ENCODE data around the gene TIMP2. TPM values are rescaled to one million over a fixed set of nuclear protein-coding genes. Genes with fewer than 3 reads are reported as not detected.

Gene TIMP2
- total and polyA plus RNA-seq, 2 of the 8 experiments (the other 6 are each of a cell fraction or from before 2014, with no cell fraction given), result 18.2 to 43.3 TPM

DNA sequence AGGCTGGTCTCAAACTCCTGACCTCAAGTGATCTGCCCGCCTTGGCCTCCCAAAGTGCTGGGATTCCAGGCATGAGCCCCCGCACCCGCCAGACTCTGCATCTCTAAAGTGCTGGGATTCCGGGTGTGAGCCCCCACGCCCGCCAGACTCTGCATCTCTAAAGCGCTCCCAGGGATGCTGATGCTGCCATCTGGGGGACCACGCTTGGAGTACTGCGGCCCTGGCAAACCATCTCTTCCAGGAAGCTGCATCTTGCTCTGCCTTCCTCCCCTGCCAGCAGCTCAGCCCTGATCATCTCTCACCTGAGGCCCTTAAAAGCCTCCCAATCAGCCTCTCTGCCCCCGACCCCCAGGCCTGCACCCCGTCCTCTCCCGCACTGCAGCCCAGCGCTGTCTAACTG, 26.2 kb downstream of the TIMP2 start:
- Histone ChIP-seq H2BK5ac (ENCODE audit: low read depth, low read length) (no peak overlapping the region), H2BK15ac (ENCODE audit: low read length) (no peak overlapping the region), H3K9me3 (ENCODE audit: insufficient read depth in 2 of 2, low read depth in 1 of 2, low read length in 1 of 2) (no peaks in the 10 kb centered on the region), H4K5ac (ENCODE audit: insufficient read length, low read depth, low read length) (peak overlapping the region; percentile 59), H3K36me3 (ENCODE audit: control insufficient read depth in 2 of 4, insufficient read depth in 4 of 4, low read length in 3 of 4) (peaks cover 0 to 3% (median 0%) of the 10 kb centered on the region in 4 experiments; a peak in 1 of 8 replicates), H3K4me3 (ENCODE audit: extremely low read depth in 1 of 4, insufficient read depth in 2 of 4, low read depth in 3 of 4, low read length in 4 of 4) (0 out of 8 replicates have a peak overlapping the region, but pooled peaks of 1 of the 4 experiments have one; percentile 8), H4K8ac (ENCODE audit: extremely low read depth, insufficient read depth, low read length) (no peak overlapping the region), H3K23ac (ENCODE audit: insufficient read length) (no peak overlapping the region), H3K27ac (ENCODE audit: low read depth, low read length) (no peak overlapping the region), H3K56ac (replicated peaks; ENCODE audit: insufficient read length, low read depth, low read length) (no peak overlapping the region), H3K9ac (replicated peaks in 1 of 4; ENCODE audit: extremely low read depth in 1 of 4, low read depth in 3 of 4, low read length in 3 of 4) (peak overlapping the region in 2 of 4 experiments; percentile 36 to 42; a peak in 2 of 7 replicates), H3K18ac (ENCODE audit: extremely low read depth, low read length) (0 out of 2 replicates have a peak overlapping the region, but pooled peaks have one; percentile 32), H2BK12ac (ENCODE audit: low read depth, low read length) (0 out of 2 replicates have a peak overlapping the region, but pooled peaks have one; percentile 50), H3K4me2 (ENCODE audit: insufficient read depth in 1 of 2, low read depth in 2 of 2, low read length in 2 of 2) (peak overlapping the region; percentile 9 to 50; a peak in 2 of 4 replicates), H2BK120ac (replicated peaks; ENCODE audit: low read depth, low read length) (no peak overlapping the region), H4K91ac (replicated peaks; ENCODE audit: insufficient read length, low read length) (peak overlapping the region; percentile 25), H3K27me3 (replicated peaks in 1 of 4; ENCODE audit: control insufficient read depth in 3 of 4, extremely low read depth in 1 of 4, insufficient read depth in 3 of 4, low read length in 3 of 4) (no peaks in the 10 kb centered on the region), H3K4me1 (replicated peaks in 1 of 4; ENCODE audit: control insufficient read depth in 3 of 4, insufficient read depth in 4 of 4, low read length in 3 of 4) (peaks cover 4 to 33% (median 18%) of the 10 kb centered on the region in 4 experiments), H3K23me2 (ENCODE audit: low read depth, low read length) (no peaks in the 10 kb centered on the region), H3K79me1 (ENCODE audit: low read depth, low read length) (peaks cover 9% of the 10 kb centered on the region), H4K20me1 (replicated peaks in 1 of 2; ENCODE audit: control insufficient read depth in 1 of 2, insufficient read depth in 2 of 2, low read length in 2 of 2) (peaks cover 10 to 16% of the 10 kb centered on the region in 2 experiments), H3K14ac (ENCODE audit: insufficient read length) (no peak overlapping the region), H3K79me2 (ENCODE audit: control insufficient read depth in 1 of 2, insufficient read depth in 2 of 2, low read length in 2 of 2) (peaks cover 0 to 34% of the 10 kb centered on the region in 2 experiments; a peak in 2 of 4 replicates), H2AFZ (ENCODE audit: low read length) (no peak overlapping the region), H2BK20ac (ENCODE audit: low read length) (no peak overlapping the region), H3K4ac (replicated peaks; ENCODE audit: insufficient read length, low read depth, low read length) (no peak overlapping the region), H2AK5ac (ENCODE audit: low read depth, low read length) (no peak overlapping the region)
- 52% methylated on average over 13 of the region's 13 CpGs; no CpG with 5 or more reads in 1 of the 2 experiments for WGBS, 2 experiments (ENCODE audit: extremely low coverage in 1 of 2, insufficient coverage in 1 of 2, insufficient read length in 1 of 2, insufficient replicate concordance in 2 of 2, low coverage in 1 of 2, low lambda C conversion rate in 2 of 2, missing lambda C conversion rate in 1 of 2)
- no peak for DNase-seq (ENCODE audit: low read depth in 1 of 2, low spot score in 2 of 2)
- ChIA-PET POLR2A (ENCODE audit: partially characterized antibody) (interaction anchor here (0.8 to 2.9 kb wide), 4 partner anchors 17 to 25 kb away, joined by 3 to 12 read pairs (median 4); partner anchors contain the start of gene TIMP2), CTCF (ENCODE audit: partially characterized antibody) (interaction anchor here (0.8 to 3.3 kb wide), 8 partner anchors 8 to 147 kb away, joined by 3 to 11 read pairs (median 4); no protein-coding TSS in a partner anchor)
- FAIRE-seq, result no peak
- TF ChIP-seq, protein P1, sequence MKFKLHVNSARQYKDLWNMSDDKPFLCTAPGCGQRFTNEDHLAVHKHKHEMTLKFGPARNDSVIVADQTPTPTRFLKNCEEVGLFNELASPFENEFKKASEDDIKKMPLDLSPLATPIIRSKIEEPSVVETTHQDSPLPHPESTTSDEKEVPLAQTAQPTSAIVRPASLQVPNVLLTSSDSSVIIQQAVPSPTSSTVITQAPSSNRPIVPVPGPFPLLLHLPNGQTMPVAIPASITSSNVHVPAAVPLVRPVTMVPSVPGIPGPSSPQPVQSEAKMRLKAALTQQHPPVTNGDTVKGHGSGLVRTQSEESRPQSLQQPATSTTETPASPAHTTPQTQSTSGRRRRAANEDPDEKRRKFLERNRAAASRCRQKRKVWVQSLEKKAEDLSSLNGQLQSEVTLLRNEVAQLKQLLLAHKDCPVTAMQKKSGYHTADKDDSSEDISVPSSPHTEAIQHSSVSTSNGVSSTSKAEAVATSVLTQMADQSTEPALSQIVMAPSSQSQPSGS (IDR thresholded peaks at IDR 0.05; ENCODE audit: low read length), result no peak
- TF ChIP-seq, protein P2, sequence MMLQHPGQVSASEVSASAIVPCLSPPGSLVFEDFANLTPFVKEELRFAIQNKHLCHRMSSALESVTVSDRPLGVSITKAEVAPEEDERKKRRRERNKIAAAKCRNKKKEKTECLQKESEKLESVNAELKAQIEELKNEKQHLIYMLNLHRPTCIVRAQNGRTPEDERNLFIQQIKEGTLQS (IDR thresholded peaks at IDR 0.05; ENCODE audit: insufficient read depth, low read depth, low read length), result no peak
- TF ChIP-seq CREB1 (IDR thresholded peaks at IDR 0.05) (no peak), RAD21 (IDR thresholded peaks at IDR 0.05 in 1 of 2, conservative IDR thresholded peaks at IDR 0.05 in 1 of 2; ENCODE audit: low read depth in 2 of 2, low read length in 2 of 2) (peak in 1 of 2 experiments; percentile 28; a peak in 1 of 4 replicates), TAF1 (IDR thresholded peaks at IDR 0.05; ENCODE audit: low read depth, low read length) (no peak), JUND (IDR thresholded peaks at IDR 0.05; ENCODE audit: low read length) (no peak), TAF7 (optimal IDR thresholded peaks at IDR 0.05; ENCODE audit: borderline replicate concordance, low read depth, low read length) (no peak), RBBP5 (IDR thresholded peaks at IDR 0.05; ENCODE audit: borderline replicate concordance, low read depth, low read length) (no peak), CBX5 (IDR thresholded peaks at IDR 0.05; ENCODE audit: low read depth, low read length) (no peak)

Data from H1 (cell line).